Erythroblast (primary cell): ENCODE results near the gene CCDC190.

Experiments
- GATA1 ChIP-seq: IDR thresholded peaks from 2 replicates; pipeline ENCODE4 v1.6.1; 2011; ENCODE audit warnings: low read depth, mild to moderate bottlenecking, control low read depth, low read length, moderate library complexity
- POLR2A ChIP-seq: IDR thresholded peaks from 2 replicates; pipeline ENCODE4 v1.6.1; 2011; ENCODE audit warnings: mild to moderate bottlenecking, low read length

DNA sequence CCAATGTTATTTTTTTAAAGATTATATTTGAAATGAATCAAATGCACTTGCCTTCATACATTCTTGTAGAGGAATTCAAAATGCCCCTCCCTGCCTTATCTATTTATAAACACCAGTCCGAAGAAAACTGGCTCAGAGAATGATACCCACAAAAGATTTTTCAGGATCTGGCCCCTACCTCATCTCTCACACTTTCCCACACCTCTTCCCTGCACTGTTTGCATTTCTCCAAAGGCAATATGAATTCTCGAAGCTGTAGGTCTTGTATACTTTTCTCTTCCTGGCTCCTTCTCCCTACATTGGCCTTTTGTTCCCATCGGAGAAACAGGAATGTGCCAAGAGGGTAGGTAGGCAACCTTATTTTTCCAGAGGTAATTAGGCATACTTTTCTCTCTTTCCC is 12.0 kb upstream of the CCDC190 start:
- TF ChIP-seq POLR2A (no peak), GATA1 (no peak)
